ENCODE data around the gene EDN2. TPM values are rescaled to one million over a fixed set of nuclear protein-coding genes. Genes with fewer than 3 reads are reported as not detected.

EDN2 gene
- total and polyA plus RNA-seq, 2 of the 8 experiments (the other 6 are each of a cell fraction or from before 2014, with no cell fraction given) = 0.32 to 0.39 TPM

DNA sequence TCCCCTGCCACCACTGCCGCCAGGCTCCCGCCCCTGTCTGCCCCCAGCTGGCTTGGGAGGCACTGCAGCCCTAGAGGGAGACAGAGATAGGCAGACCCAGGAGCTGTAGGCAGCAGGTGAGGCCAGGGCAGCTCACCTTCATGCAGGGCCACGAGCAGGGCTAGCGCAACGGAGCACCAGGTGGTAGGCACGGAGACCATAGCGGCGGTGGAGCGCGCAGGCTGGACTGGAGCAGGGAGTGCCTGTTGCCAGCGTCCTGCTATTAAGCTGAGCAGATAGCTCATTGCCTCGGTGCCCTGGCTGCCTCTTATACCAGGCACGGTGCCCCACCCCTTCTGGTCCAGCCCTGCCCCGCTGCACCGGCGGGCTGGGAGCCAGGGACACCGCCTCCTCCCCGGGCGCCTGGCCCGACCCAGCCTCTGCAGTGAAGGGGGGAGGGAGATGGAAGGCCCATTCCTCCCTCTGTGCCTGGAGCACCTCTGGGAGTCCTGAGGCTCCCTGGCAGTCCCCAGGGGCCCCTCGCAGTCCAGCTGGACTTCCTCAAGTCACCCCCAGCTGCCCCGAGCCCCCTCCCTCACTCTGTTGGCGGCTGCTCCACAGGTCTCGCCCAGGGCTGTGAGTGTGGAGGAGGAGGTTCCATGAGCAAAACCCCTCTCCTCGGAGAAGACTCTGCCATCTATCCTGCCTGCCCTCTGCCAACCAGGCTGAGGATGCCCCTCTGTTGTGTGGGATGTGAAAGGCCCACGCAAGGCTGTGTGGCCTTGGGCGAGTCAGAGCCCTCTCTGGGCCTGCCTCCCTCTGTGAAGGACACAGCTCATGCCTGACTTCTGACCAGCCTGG, at the start of gene EDN2 (continued):
- TF ChIP-seq, protein P1, sequence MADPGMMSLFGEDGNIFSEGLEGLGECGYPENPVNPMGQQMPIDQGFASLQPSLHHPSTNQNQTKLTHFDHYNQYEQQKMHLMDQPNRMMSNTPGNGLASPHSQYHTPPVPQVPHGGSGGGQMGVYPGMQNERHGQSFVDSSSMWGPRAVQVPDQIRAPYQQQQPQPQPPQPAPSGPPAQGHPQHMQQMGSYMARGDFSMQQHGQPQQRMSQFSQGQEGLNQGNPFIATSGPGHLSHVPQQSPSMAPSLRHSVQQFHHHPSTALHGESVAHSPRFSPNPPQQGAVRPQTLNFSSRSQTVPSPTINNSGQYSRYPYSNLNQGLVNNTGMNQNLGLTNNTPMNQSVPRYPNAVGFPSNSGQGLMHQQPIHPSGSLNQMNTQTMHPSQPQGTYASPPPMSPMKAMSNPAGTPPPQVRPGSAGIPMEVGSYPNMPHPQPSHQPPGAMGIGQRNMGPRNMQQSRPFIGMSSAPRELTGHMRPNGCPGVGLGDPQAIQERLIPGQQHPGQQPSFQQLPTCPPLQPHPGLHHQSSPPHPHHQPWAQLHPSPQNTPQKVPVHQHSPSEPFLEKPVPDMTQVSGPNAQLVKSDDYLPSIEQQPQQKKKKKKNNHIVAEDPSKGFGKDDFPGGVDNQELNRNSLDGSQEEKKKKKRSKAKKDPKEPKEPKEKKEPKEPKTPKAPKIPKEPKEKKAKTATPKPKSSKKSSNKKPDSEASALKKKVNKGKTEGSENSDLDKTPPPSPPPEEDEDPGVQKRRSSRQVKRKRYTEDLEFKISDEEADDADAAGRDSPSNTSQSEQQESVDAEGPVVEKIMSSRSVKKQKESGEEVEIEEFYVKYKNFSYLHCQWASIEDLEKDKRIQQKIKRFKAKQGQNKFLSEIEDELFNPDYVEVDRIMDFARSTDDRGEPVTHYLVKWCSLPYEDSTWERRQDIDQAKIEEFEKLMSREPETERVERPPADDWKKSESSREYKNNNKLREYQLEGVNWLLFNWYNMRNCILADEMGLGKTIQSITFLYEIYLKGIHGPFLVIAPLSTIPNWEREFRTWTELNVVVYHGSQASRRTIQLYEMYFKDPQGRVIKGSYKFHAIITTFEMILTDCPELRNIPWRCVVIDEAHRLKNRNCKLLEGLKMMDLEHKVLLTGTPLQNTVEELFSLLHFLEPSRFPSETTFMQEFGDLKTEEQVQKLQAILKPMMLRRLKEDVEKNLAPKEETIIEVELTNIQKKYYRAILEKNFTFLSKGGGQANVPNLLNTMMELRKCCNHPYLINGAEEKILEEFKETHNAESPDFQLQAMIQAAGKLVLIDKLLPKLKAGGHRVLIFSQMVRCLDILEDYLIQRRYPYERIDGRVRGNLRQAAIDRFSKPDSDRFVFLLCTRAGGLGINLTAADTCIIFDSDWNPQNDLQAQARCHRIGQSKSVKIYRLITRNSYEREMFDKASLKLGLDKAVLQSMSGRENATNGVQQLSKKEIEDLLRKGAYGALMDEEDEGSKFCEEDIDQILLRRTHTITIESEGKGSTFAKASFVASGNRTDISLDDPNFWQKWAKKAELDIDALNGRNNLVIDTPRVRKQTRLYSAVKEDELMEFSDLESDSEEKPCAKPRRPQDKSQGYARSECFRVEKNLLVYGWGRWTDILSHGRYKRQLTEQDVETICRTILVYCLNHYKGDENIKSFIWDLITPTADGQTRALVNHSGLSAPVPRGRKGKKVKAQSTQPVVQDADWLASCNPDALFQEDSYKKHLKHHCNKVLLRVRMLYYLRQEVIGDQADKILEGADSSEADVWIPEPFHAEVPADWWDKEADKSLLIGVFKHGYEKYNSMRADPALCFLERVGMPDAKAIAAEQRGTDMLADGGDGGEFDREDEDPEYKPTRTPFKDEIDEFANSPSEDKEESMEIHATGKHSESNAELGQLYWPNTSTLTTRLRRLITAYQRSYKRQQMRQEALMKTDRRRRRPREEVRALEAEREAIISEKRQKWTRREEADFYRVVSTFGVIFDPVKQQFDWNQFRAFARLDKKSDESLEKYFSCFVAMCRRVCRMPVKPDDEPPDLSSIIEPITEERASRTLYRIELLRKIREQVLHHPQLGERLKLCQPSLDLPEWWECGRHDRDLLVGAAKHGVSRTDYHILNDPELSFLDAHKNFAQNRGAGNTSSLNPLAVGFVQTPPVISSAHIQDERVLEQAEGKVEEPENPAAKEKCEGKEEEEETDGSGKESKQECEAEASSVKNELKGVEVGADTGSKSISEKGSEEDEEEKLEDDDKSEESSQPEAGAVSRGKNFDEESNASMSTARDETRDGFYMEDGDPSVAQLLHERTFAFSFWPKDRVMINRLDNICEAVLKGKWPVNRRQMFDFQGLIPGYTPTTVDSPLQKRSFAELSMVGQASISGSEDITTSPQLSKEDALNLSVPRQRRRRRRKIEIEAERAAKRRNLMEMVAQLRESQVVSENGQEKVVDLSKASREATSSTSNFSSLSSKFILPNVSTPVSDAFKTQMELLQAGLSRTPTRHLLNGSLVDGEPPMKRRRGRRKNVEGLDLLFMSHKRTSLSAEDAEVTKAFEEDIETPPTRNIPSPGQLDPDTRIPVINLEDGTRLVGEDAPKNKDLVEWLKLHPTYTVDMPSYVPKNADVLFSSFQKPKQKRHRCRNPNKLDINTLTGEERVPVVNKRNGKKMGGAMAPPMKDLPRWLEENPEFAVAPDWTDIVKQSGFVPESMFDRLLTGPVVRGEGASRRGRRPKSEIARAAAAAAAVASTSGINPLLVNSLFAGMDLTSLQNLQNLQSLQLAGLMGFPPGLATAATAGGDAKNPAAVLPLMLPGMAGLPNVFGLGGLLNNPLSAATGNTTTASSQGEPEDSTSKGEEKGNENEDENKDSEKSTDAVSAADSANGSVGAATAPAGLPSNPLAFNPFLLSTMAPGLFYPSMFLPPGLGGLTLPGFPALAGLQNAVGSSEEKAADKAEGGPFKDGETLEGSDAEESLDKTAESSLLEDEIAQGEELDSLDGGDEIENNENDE (IDR thresholded peaks at IDR 0.05; ENCODE audit: insufficient replicate concordance, low read length) = no peak
- TF ChIP-seq, protein P2, sequence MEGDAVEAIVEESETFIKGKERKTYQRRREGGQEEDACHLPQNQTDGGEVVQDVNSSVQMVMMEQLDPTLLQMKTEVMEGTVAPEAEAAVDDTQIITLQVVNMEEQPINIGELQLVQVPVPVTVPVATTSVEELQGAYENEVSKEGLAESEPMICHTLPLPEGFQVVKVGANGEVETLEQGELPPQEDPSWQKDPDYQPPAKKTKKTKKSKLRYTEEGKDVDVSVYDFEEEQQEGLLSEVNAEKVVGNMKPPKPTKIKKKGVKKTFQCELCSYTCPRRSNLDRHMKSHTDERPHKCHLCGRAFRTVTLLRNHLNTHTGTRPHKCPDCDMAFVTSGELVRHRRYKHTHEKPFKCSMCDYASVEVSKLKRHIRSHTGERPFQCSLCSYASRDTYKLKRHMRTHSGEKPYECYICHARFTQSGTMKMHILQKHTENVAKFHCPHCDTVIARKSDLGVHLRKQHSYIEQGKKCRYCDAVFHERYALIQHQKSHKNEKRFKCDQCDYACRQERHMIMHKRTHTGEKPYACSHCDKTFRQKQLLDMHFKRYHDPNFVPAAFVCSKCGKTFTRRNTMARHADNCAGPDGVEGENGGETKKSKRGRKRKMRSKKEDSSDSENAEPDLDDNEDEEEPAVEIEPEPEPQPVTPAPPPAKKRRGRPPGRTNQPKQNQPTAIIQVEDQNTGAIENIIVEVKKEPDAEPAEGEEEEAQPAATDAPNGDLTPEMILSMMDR (IDR thresholded peaks at IDR 0.05; ENCODE audit: control extremely low read depth in 1 of 3, insufficient read depth in 1 of 3, low read depth in 1 of 3, low read length in 3 of 3) = peak in 2 of 3 experiments; percentile 64 to 68; a peak in 3 of 4 replicates
- TF ChIP-seq RAD21 (IDR thresholded peaks at IDR 0.05 in 1 of 2, conservative IDR thresholded peaks at IDR 0.05 in 1 of 2; ENCODE audit: low read depth in 2 of 2, low read length in 2 of 2) (peak; percentile 31 to 45; a peak in 3 of 4 replicates), POU5F1 (IDR thresholded peaks at IDR 0.05; ENCODE audit: low read depth, low read length) (no peak), CHD1 (IDR thresholded peaks at IDR 0.05; ENCODE audit: low read depth, low read length) (no peak)
